ENCODE results near the gene SUGCT.
A peak's percentile ranks its signal among the peaks of the same experiment; 100 is the strongest.

The SUGCT gene

DNA sequence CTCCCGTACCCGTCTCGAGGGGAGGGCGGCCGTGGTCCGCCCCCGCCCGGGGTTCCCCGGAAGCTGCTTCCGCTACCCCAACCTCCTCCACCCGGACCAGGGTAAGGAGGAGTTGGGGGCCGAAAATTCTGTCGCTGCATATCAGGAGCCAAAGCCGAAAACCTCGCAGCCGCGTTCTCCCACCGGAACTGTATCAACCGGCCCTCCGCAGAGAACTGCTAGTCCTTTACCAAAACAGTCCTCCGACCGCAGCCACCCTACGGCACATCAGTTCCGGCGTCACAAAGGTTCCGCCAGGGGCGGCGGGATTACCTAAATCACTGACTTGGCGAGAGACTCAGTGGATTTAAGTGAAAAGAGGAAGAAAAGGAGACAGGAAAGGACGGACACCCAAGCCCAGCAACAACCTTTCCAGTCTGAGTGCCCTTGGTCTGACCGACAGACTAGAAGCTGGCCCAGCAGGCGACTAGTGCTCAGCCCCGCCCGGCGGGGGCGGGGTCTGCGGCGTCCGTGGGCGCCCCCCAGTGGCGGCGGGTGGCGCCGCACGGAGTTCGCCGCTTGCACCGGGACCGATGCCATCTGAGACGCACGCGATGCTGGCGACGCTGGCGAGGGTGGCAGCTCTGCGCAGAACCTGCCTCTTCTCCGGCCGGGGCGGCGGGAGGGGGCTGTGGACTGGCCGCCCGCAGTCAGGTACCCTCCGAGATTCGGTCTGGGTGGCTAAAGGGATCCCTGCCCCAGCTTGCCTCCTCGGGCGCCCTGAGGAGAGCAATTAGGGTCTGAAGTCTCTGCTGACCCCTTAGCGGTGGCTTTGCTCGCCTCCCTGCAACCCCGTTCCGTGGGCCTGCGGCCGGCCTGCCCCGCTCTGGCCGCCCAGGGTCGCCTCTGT, at the start of gene SUGCT, which contains the start of gene MPLKIP:
SUGCT (plus strand) TSS at position 578 of the 889 bp plus-strand sequence.
MPLKIP (minus strand) TSS at position 195 of the 889 bp plus-strand sequence; CDS start at position 140, 55 bp downstream.
- peak; percentile 30; the same call in 1 of the 2 replicates for TF ChIP-seq RAD21 (IDR thresholded peaks at IDR 0.05; ENCODE audit: low read depth)
- peak; percentile 28; the same call in 1 of the 2 replicates for TF ChIP-seq NFIC (IDR thresholded peaks at IDR 0.05)
- TF ChIP-seq, protein P1, sequence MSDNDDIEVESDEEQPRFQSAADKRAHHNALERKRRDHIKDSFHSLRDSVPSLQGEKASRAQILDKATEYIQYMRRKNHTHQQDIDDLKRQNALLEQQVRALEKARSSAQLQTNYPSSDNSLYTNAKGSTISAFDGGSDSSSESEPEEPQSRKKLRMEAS (IDR thresholded peaks at IDR 0.05), result peak; percentile 88
- peak; percentile 36; the same call in 1 of the 2 replicates for TF ChIP-seq YY1 (IDR thresholded peaks at IDR 0.05; ENCODE audit: low read depth)
- TF ChIP-seq TEAD4 (IDR thresholded peaks at IDR 0.05), result no peak
- TF ChIP-seq TCF12 (IDR thresholded peaks at IDR 0.05; ENCODE audit: low read depth), result peak; percentile 82
- TF ChIP-seq ZBTB7A (IDR thresholded peaks at IDR 0.05; ENCODE audit: low read depth), result 0 out of 2 replicates have a peak, but pooled peaks have one; percentile 38
- TF ChIP-seq, protein P2, sequence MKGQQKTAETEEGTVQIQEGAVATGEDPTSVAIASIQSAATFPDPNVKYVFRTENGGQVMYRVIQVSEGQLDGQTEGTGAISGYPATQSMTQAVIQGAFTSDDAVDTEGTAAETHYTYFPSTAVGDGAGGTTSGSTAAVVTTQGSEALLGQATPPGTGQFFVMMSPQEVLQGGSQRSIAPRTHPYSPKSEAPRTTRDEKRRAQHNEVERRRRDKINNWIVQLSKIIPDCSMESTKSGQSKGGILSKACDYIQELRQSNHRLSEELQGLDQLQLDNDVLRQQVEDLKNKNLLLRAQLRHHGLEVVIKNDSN (IDR thresholded peaks at IDR 0.05), result peak; percentile 66
- TF ChIP-seq EGR1 (IDR thresholded peaks at IDR 0.05), result no peak; the same call in 1 of the 2 replicates
- peak; percentile 28; the same call in 1 of the 2 replicates for TF ChIP-seq CREB1 (IDR thresholded peaks at IDR 0.05; ENCODE audit: low read depth)
- TF ChIP-seq FOXM1 (IDR thresholded peaks at IDR 0.05; ENCODE audit: borderline replicate concordance, low read depth), result peak; percentile 46; the same call in 1 of the 2 replicates
- TF ChIP-seq, protein P3, sequence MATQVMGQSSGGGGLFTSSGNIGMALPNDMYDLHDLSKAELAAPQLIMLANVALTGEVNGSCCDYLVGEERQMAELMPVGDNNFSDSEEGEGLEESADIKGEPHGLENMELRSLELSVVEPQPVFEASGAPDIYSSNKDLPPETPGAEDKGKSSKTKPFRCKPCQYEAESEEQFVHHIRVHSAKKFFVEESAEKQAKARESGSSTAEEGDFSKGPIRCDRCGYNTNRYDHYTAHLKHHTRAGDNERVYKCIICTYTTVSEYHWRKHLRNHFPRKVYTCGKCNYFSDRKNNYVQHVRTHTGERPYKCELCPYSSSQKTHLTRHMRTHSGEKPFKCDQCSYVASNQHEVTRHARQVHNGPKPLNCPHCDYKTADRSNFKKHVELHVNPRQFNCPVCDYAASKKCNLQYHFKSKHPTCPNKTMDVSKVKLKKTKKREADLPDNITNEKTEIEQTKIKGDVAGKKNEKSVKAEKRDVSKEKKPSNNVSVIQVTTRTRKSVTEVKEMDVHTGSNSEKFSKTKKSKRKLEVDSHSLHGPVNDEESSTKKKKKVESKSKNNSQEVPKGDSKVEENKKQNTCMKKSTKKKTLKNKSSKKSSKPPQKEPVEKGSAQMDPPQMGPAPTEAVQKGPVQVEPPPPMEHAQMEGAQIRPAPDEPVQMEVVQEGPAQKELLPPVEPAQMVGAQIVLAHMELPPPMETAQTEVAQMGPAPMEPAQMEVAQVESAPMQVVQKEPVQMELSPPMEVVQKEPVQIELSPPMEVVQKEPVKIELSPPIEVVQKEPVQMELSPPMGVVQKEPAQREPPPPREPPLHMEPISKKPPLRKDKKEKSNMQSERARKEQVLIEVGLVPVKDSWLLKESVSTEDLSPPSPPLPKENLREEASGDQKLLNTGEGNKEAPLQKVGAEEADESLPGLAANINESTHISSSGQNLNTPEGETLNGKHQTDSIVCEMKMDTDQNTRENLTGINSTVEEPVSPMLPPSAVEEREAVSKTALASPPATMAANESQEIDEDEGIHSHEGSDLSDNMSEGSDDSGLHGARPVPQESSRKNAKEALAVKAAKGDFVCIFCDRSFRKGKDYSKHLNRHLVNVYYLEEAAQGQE (IDR thresholded peaks at IDR 0.05; ENCODE audit: low read depth), result 0 out of 2 replicates have a peak, but pooled peaks have one; percentile 31
- no peak for TF ChIP-seq CEBPB (IDR thresholded peaks at IDR 0.05)
- peak; percentile 99 for TF ChIP-seq TAF1 (IDR thresholded peaks at IDR 0.05; ENCODE audit: low read depth)
- peak; percentile 39; the same call in 1 of the 2 replicates for TF ChIP-seq EP300 (IDR thresholded peaks at IDR 0.05; ENCODE audit: borderline replicate concordance)

DNA sequence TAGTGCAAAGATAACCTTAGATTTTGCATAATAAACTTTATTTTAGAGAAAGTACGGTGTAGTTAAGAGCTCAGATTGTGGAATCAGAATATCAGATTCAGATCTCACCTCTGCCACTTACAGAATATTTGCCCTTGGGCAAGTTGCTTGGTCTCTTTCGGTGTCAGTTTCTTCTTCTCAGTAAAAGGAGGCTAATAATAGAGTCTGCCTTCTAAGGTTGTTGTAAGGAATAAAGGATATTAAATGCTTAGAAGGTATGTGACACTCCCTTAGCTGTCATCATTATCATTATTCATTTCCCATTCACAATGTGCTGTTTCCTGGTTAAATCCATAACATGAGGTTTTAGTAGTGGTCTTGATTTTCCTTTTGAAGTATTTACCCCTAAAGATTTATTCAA, 42.6 kb upstream of the SUGCT start:
- TF ChIP-seq TAF1 (IDR thresholded peaks at IDR 0.05; ENCODE audit: low read depth), result no peak
- TF ChIP-seq FOXM1 (IDR thresholded peaks at IDR 0.05; ENCODE audit: borderline replicate concordance, low read depth), result no peak
- TF ChIP-seq, protein P2 (IDR thresholded peaks at IDR 0.05), result no peak
- no peak for TF ChIP-seq NFIC (IDR thresholded peaks at IDR 0.05)
- no peak for TF ChIP-seq TEAD4 (IDR thresholded peaks at IDR 0.05)
- TF ChIP-seq EP300 (IDR thresholded peaks at IDR 0.05; ENCODE audit: borderline replicate concordance), result no peak
- TF ChIP-seq, protein P1 (IDR thresholded peaks at IDR 0.05), result no peak
- TF ChIP-seq CEBPB (IDR thresholded peaks at IDR 0.05), result no peak

DNA sequence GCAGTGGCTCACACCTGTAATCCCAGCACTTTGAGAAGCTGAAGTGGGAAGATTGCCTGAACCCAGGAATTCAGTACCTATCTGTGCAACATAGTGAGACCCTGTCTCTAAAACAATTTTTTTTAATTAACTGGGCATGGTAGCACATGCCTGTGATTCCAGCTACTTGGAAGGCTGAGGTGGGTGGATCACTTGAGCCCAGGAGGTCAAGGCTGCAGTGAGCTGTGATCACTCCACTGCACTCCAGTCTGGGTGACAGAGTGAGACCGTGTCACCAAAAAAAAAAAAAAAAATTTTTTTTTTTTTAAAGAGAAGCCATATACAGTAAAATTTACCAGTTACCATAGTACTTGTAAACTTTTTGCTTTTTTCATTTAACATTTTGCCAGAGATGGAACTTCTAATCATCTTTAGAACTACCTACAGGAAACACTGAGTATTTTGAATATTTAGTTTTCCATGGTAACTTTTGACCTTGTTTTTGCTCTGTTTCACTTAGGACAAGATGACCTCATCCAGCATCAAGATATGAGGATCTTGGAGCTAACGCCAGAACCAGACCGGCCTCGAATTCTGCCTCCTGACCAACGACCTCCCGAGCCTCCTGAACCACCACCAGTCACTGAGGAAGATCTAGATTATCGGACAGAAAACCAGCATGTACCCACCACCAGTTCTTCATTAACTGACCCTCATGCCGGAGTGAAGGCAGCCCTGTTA, 41.0 kb upstream of the SUGCT start:
- no peak for TF ChIP-seq ZBTB7A (IDR thresholded peaks at IDR 0.05; ENCODE audit: low read depth)
- no peak for TF ChIP-seq FOXM1 (IDR thresholded peaks at IDR 0.05; ENCODE audit: borderline replicate concordance, low read depth)
- TF ChIP-seq, protein P2 (IDR thresholded peaks at IDR 0.05), result no peak

DNA sequence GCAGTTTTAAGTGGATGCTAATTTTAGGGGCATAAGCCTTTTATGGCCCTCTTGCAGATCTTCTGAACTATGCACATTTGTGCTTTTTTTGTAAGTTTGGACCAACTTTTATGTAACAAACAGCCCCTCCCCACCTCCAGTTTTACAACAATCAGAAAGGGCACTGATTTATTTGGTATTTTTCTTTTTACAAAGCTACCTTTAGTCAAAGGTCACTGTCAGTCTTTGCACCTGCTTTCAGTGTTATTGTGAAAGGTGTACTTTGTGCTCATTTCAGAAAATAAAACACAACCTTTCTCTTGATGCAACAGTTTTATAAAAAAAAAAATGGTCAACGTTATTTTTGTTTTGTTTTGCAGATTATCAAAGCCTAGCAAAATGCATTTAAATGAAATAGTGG, 39.6 kb upstream of the SUGCT start:
- TF ChIP-seq RAD21 (IDR thresholded peaks at IDR 0.05; ENCODE audit: low read depth) (no peak), NFIC (IDR thresholded peaks at IDR 0.05) (no peak), CEBPB (IDR thresholded peaks at IDR 0.05) (no peak), TCF12 (IDR thresholded peaks at IDR 0.05; ENCODE audit: low read depth) (no peak), TEAD4 (IDR thresholded peaks at IDR 0.05) (no peak), EGR1 (IDR thresholded peaks at IDR 0.05) (no peak), CREB1 (IDR thresholded peaks at IDR 0.05; ENCODE audit: low read depth) (no peak), ZBTB7A (IDR thresholded peaks at IDR 0.05; ENCODE audit: low read depth) (no peak), FOXM1 (IDR thresholded peaks at IDR 0.05; ENCODE audit: borderline replicate concordance, low read depth) (no peak), EP300 (IDR thresholded peaks at IDR 0.05; ENCODE audit: borderline replicate concordance) (no peak), YY1 (IDR thresholded peaks at IDR 0.05; ENCODE audit: low read depth) (no peak), TAF1 (IDR thresholded peaks at IDR 0.05; ENCODE audit: low read depth) (no peak)
- TF ChIP-seq, protein P2 (IDR thresholded peaks at IDR 0.05), result no peak
- TF ChIP-seq, protein P1 (IDR thresholded peaks at IDR 0.05), result no peak
- TF ChIP-seq, protein P3 (IDR thresholded peaks at IDR 0.05; ENCODE audit: low read depth), result no peak

Data from Ishikawa (cell line).